Fibroblast of gingiva (primary cell): ENCODE results near the gene PIM2.
A peak's percentile ranks its signal among the peaks of the same experiment; 100 is the strongest.

Experiments
- DNase-seq: peaks from one replicate; pipeline ENCODE4 v3.0.0-alpha.2; 2011; ENCODE audit warnings: low read depth

Gene PIM2

DNA sequence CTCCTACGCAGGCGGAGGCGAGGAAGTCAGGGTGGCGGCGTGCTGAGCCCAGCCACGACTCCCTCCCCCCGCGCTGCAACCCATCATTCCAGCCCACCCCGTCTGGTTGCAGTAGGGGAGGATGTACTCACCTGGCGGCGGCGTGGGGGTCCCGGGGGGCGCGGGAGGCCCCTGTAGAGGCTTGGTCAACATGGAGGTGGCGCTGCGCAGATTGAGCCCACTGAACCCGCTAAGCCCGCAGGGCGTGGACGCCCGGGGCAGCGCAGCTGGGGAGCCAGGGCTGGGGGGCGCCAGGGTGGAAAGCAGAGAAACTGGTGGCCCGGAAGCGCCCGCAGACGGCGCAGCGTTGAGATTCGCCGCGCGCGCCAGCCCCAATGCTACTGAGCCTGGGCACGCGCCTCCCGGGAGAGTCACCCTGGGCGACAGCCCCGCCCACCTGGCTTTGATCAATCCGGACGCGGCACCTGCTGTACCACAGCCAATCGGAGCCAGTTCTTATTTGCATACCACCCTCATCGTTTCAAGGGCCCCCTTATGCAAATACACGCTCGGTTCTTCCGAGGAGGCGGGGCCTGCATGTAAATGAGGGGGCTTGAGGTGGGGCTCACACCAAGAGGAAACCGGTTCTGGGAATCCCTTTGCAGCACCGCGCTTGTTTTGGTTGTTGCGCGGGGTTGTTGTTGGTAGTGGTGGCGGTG lies at the start of gene PIM2:
Gene PIM2, minus strand, starts transcription at position 382 of the 698 bp plus-strand sequence. Its CDS starts 190 bp downstream, at position 192.
- DNase-seq = peak; percentile 49

DNA sequence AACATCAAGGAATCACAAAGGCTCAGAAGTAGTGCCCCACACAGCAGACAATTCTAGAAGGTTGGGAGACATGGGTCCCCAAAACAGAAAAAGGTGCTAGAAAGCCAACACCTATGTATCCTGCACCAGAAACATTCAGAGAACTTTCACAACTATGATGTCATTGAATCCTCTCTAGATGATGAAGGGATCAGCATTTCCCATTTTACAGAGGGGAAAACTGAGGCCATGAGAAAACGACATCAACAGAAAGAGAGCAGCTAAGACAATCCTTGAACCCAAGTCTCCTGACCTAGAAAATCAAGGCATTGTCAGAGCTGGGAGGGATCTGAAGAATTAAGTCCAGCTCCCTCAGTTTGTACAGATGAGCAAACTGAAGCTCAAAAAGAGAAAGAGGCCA lies 49.6 kb upstream of the PIM2 start:
- DNase-seq = no peak

DNA sequence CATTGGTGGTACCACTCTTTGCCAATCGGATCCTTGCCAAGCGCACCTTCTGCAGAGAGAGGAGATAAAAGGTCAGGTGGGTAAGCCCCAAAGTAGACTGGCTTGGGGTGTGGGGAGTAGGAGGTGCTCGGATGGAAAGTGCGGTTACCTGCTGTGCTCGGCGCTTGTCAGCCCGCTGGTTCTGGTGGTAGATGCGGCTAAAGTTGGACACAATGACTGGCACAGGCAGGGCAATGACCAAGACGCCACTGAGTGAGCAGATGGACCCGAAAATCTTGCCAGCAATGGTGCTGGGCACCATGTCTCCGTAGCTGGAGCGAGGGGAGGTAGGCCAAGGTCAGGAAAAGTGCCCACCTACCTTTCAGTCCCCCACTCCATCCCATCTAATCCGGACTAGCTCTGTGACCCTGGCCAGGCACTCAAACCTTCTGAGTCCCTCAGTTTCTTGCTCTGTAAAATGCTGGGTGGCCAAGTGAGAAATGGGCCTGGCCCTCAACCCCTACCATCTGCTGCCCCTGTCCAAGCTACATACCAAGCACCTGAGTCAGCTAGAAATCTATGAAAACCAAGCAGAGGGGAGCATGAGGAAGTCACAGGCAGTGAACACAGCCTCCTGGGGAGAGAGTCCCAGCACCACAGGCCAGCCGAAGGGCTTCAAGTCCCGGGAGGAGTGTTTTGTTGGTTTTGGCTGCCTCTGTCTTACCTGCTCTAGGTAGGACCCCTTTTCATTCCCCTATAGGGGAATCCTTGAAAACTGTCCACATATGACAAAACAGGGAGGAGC lies 48.2 kb upstream of the PIM2 start:
- DNase-seq = no peak

DNA sequence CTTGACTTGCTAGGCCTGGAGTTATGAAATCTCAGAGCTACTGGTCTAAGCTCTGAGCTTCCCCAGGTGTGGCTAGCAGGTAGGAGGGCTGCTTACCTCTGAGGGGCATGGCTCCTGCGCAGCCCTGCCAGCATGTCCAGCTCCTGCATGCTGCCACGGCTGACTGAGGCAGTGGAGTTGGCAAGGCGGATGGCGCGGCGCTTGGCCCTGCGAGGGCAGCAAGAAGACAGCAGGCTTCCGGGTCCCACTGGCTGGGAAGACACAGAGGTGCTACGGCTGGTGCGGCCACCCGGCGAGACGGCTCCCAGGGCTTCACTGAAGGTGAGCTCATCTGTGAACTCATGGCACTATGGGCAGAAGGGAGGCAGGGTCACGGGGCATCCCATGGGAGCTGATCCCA lies 47.1 kb upstream of the PIM2 start:
- DNase-seq = no peak

- DNase-seq = no peak
These were observed 42.8 kb upstream of the PIM2 start for GRCh38 chrX:48961585-48962091.

GRCh38 chrX:48960291-48960690 lies 41.5 kb upstream of the PIM2 start:
- DNase-seq = no peak

- DNase-seq = peak; percentile 64
These were observed 39.8 kb upstream of the PIM2 start for GRCh38 chrX:48958635-48959094.

DNA sequence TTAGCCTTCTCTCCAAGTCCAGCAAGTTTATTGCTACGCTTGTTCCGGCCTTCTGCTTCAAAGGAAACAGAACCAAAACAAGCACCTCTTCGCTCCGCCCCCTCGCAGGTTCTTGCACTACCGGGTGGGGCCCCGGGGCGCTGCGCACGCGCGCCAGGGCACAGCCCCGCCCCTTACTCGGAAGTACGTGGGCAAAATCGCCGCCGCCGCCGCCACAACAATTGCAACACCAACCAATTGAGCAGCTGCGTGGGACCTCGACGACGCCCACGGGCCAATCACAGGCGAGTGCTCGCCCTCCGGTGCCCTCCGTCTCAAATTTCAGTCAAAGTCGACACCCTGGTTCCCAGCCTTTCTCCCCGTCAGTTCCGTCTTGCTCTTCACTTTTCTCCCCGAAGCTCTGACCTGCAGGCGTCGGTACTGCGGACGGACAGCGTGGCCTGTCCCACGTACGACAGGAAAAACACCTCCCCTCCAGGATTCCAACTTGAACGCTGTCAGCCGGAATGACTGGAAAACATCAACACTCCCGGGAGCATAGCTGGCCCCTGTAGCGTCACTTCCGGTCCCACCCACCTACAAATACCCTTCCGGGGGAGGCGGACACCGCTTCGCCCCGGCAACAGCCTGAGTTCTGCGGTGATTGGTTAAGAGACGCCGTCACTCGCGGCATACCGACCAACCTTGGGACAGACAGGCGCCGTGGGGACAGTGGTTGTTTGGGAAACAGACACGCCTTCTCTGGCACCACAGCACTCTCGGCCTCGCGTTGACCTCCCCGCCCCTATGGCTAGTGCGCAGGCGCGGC lies 39.2 kb upstream of the PIM2 start:
- DNase-seq = peak; percentile 98

DNA sequence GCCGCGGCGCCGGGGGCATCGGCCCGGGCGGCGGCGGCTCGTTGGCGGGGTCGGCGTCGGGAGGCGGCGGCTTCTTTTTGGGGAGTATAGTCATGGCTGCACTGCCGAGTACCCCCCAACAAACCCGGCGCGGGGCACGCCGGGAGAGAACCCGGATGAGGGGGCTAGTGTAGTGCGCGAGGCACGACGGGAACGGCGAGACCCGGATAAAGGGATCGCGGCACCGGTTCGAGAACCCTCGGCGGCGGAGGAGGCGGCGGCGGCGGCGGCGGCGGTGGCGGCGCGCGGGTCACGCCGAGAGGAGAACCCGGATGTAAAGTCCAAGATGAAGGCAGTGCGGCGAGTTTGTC lies 38.6 kb upstream of the PIM2 start, which contains the start of gene OTUD5:
Gene OTUD5, minus strand, starts transcription at position 131 of the 350 bp plus-strand sequence. Its CDS starts 37 bp downstream, at position 94.
- no peak for DNase-seq

GRCh38 chrX:48956728-48957414 lies 38.0 kb upstream of the PIM2 start:
- no peak for DNase-seq

DNA sequence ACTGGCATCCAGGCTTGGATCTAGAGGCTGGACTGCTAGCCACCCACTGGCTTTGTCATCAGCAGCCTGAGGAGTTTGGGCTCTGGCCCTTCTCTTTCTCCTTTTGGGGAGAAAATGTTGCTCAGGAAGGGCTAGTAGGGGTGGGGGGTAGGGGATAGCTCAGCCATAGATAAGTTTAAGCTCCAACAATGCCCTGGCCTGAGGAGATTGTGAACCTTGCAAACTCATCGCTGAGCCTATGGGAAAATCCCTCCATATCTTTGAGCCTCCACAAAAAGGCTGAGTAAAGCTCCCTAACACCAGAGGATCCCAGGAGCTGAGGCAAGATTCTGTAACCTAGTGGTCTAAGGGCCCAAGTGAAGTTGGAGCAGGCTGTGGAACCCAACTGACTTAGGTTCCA lies 29.8 kb upstream of the PIM2 start:
- DNase-seq = no peak

DNA sequence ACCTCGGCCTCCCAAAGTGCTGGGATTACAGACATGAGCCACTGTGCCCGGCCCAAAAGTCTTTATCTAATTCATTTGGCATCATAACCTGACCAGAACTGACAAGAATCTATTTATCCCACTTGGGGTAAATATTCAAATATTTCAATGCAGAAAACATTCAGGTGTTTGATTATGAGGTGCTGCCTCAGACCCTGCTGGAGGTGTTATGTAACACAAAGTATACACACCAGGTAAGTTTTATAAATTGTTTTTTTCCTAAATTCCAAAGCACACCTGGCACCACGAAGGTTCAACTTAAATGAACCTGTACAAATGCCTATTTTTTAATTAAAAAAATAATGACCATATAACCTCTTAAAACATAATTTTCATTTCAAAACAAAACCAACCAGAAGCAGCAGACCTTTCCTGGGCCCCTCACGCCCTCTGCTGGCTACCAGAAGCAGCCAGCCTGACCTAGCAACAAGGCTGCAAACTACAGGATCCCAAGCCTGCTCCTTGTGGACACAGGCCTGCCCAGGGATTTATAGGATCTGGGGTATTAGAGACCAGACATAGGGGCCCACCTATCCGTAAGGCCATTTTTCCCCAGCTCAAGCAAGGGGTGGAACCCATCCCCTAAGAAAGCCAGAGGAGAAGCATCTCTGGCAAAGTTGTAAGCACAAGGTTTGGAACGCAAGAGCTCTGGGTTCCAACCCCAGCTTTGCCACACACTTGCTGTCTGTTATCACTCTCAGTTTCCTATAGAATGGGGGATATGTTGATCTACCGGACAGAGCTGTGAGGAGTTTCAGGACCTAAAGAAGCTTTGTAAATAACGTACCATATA lies 26.9 kb upstream of the PIM2 start:
- peak; percentile 30 for DNase-seq

DNA sequence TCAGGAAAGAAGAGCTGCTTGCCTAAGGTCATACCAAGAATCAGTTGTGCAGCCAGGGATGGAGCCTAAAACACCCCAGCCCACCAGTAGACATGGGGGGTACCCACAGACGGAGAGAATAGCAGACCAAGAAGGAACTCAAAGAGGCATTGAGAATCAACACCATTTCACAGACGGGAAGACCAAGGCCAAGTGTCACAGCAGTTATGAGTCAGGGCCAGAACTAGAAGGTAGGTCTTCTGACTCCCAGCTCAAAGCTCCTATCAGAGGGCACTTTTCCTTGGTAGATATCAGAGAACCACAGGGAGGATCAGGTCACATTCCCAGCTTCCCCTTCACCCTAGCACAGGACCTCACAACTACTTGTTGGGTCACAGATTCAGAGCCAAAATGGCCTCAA lies 24.1 kb upstream of the PIM2 start:
- DNase-seq = no peak

DNA sequence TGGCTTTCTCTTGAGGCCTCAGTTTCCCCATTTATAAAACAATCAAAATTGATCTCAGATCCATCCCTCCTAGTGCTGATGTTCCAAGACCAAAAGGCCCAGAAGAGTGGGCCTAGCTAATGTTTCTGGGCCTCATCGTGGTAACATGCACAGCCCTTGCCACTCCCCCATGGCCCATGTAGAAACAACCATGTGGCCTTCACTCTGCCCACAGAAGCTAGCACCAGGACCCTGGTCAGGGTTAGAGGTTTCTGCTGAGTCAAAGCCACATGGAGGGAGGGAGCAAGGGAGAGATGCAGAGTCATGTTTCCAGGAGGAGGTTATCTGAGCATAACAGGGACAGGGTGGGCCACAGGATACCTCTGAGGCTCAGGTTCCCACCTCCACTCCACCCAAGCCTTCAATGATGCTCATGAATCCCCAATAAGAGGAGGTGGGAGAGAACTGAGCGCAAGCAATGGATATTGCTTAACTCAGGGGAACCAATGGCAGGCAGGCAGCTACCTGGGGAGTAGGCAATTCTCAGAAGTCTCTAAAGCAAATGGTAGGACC lies 21.7 kb upstream of the PIM2 start:
- no peak for DNase-seq

DNA sequence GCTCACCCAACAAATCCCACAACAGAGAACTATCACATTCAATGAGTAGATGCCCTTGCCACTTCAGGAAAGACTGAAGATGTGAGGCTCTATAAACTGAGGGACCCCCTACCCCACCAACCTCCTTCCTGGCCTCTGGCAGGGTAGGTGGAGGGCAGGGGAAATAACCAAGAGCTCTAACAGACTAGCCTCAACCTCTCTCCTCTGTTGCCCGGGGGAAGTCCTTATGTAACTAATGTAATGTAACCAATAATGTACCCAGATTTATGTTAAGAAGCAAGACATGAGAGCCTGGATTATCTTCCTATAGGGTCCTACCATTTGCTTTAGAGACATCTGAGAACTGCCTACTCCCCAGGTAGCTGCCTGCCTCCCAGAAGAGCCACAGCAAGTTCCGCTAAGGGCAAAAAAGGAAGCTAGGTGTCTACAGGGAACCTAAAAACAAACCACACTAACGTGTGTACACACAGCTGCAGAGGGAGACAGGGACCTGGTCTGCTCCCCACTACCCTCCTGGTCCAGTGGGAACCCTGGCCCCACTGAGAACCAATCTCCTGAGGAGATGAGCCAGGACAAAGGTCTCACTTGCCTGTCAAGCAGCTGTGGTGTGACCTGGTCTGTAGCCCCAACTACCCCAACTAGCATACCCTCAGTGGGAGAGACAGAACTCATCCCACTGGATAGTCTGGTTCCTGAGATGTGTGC lies 20.9 kb upstream of the PIM2 start:
- no peak for DNase-seq

GRCh38 chrX:48938721-48939425 lies 20.0 kb upstream of the PIM2 start:
- no peak for DNase-seq

DNA sequence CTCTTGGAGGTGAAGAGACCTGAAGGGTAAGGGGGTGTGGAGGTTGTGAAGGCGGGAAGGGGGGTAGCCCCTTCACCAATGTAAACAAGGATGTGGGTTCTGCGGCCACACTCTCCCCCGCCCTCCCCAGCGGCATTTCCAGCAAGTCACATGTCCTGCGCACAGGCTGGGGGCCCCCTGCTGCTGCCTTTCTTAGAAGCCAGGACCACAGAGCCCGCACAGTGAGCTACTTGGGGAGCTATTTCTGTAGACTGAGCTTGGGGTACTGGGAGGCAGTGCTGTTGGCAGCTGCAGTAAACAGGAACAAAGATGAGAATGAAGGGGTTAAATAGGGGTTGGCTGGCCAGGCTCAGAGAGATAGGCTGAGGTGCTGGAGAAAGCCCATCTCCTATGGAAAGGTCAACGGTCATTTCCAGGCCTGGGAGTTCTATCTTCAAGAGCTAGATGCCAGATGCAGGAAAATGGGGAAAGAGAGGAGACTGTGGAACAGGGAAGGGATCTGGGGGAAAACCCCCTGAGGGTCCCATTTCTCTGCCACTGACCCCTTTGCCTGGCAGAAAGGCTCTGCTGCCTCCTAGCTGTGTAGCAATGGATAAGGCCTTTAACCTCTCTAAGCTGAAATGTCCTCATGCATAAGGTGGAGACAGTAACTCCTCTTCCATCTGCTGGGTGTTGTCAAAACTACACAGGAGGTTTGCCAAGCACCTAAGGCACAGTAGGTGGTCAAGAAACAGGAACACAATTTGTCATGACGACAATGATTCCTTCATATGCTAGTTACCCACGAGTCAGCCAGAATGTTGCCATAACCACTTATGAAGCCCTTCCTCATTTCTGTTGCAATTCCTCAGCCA lies 18.5 kb upstream of the PIM2 start:
- no peak for DNase-seq

DNA sequence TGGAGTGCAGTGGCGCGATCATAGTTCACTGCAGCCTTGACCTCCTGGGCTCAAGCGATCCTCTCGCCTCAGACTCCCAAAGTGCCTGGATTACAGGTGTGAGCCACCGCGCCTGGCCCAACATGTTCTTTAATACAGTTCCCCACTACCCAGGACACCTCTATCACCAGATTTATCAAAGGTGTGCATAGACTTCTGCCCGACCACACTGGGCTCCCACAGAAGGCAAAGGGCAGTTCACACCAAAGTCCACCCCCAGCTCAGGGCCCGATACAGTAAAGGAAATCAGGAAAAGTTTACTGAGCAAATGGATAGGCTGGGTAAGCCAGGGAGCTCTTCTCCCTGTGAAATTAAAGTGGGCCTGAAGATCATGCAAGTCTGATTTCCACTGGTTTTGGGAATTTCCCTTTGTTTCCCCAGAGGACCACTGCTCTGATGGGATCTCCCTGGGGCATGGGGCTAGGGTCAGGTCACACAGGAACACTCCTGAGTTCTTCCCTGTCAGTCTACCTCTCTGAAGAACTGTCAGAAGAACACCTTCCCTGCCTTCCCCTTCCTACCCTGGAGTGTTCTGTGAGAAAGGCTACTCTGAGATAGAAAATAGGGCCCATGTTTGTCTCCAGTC lies 17.7 kb upstream of the PIM2 start:
- DNase-seq = no peak
